Panc1 (cell line): ENCODE results near the gene DUSP9.

ENCODE experiments used
- CTCF ChIP-seq: fragments of 450-650 bp; IDR thresholded peaks from 2 replicates; pipeline ENCODE4 v1.5.1; 2017; ENCODE audit warnings: mild to moderate bottlenecking
- POLR2AphosphoS5 ChIP-seq: IDR thresholded peaks from 2 replicates; pipeline ENCODE4 v1.6.1; 2012; ENCODE audit warnings: mild to moderate bottlenecking, low read depth, low read length, moderate library complexity
- REST ChIP-seq, 2 experiments: IDR thresholded peaks; 2 replicates each; pipeline ENCODE4 v1.6.1; 2011 to 2012; ENCODE audit warnings: low read depth in 2 of 2, control low read depth in 1 of 2, low read length in 1 of 2, mild to moderate bottlenecking in 1 of 2, moderate library complexity in 1 of 2; ENCODE audit not compliant: insufficient read depth in 1 of 2
- SIN3A ChIP-seq: IDR thresholded peaks from 2 replicates; pipeline ENCODE4 v1.6.1; 2012; ENCODE audit warnings: low read depth, mild to moderate bottlenecking, low read length, moderate library complexity, borderline replicate concordance; ENCODE audit not compliant: insufficient read depth
- TCF7L2 ChIP-seq: IDR thresholded peaks from 2 replicates; pipeline ENCODE4 v1.6.1; 2011; ENCODE audit warnings: mild to moderate bottlenecking, low read depth, low read length, inconsistent platforms

- TF ChIP-seq CTCF (no peak), TCF7L2 (no peak), POLR2AphosphoS5 (no peak), REST (IDR thresholded peaks at IDR 0.05; ENCODE audit: insufficient read depth in 1 of 2, low read depth in 2 of 2, low read length in 1 of 2) (no peak), SIN3A (no peak)
These were observed 45.7 kb downstream of the DUSP9 start for GRCh38 chrX:153692611-153693156.
